SU-DHL-6 (cell line): ENCODE measurements around the gene FAM200B.

Source experiments
- H2AFZ ChIP-seq: fragments of 200-600 bp; sonication (generic); 2 replicates; pipeline ENCODE4 v1.6.1; 2014; ENCODE audit warnings: low read depth, mild to moderate bottlenecking, moderate library complexity, mixed read lengths, antibody characterized with exemption, low read length; ENCODE audit not compliant: severe bottlenecking
- H3F3A ChIP-seq: fragments of 200-600 bp; shearing (Covaris generic); 2 replicates; pipeline ENCODE4 v1.6.0; 2016; ENCODE audit warnings: antibody characterized with exemption, mild to moderate bottlenecking; ENCODE audit not compliant: insufficient read depth
- H3K27ac ChIP-seq: fragments of 200-600 bp; sonication (generic); 2 replicates; pipeline ENCODE4 v1.5.1; 2016; ENCODE audit warnings: low read depth, mild to moderate bottlenecking, low read length, moderate library complexity, mixed read lengths
- H3K27me3 ChIP-seq: fragments of 200-600 bp; sonication (generic), shearing (Covaris generic); 2 replicates; pipeline ENCODE4 v1.6.0; 2014; ENCODE audit warnings: mild to moderate bottlenecking, low read length
- H3K36me3 ChIP-seq: fragments of 200-600 bp; sonication (generic); 2 replicates; pipeline ENCODE4 v1.6.1; 2014; ENCODE audit warnings: mild to moderate bottlenecking, low read length, mixed read lengths
- H3K4me2 ChIP-seq: fragments of 300-600, 200-600 bp; shearing (Covaris generic), sonication (generic); 2 replicates; pipeline ENCODE4 v1.6.0; 2014; ENCODE audit warnings: low read length, low read depth, mild to moderate bottlenecking; ENCODE audit not compliant: poor library complexity, severe bottlenecking
- H3K4me3 ChIP-seq: fragments of 200-600 bp; sonication (generic); 2 replicates; pipeline ENCODE4 v1.5.1; 2014; ENCODE audit warnings: antibody characterized with exemption, low read length, mild to moderate bottlenecking, mixed read lengths; ENCODE audit not compliant: insufficient read depth, poor library complexity, severe bottlenecking
- H3K79me2 ChIP-seq: fragments of 200-600 bp; sonication (generic); 2 replicates; pipeline ENCODE4 v1.6.1; 2014; ENCODE audit warnings: mild to moderate bottlenecking, low read length, moderate library complexity; ENCODE audit not compliant: insufficient read depth
- H3K9ac ChIP-seq: fragments of 200-600 bp; sonication (generic); 2 replicates; pipeline ENCODE4 v1.7.0; 2014; ENCODE audit warnings: mild to moderate bottlenecking, low read length
- H3K9me2 ChIP-seq: fragments of 200-600 bp; sonication (generic); replicated peaks from 2 replicates; pipeline ENCODE4 v1.6.1; 2014; ENCODE audit warnings: low read length; ENCODE audit not compliant: insufficient read depth
- H3K9me3 ChIP-seq: fragments of 200-600 bp; sonication (generic); 2 replicates; pipeline ENCODE4 v1.6.1; 2014; ENCODE audit warnings: low read length, mixed read lengths; ENCODE audit not compliant: insufficient read depth
- H4K20me1 ChIP-seq: fragments of 200-600 bp; sonication (generic); 2 replicates; pipeline ENCODE4 v1.6.1; 2014; ENCODE audit warnings: low read depth, mild to moderate bottlenecking, antibody characterized with exemption, low read length, moderate library complexity, mixed read lengths
- EZH2phosphoT487 ChIP-seq: fragments of 200-600 bp; sonication (generic), shearing (Covaris generic); conservative IDR thresholded peaks from 2 replicates; pipeline ENCODE4 v1.6.1; 2018; ENCODE audit warnings: mild to moderate bottlenecking, antibody characterized with exemption, low read length, moderate library complexity, mixed read lengths
- TF ChIP-seq, protein P1 (sequence below): fragments of 200-600 bp; sonication (generic); IDR thresholded peaks from one replicate; pipeline ENCODE4 v1.5.1; 2017; ENCODE audit warnings: antibody characterized with exemption, mild to moderate bottlenecking, low read length, moderate library complexity; ENCODE audit not compliant: insufficient read depth, poor library complexity, severe bottlenecking

The FAM200B gene

DNA sequence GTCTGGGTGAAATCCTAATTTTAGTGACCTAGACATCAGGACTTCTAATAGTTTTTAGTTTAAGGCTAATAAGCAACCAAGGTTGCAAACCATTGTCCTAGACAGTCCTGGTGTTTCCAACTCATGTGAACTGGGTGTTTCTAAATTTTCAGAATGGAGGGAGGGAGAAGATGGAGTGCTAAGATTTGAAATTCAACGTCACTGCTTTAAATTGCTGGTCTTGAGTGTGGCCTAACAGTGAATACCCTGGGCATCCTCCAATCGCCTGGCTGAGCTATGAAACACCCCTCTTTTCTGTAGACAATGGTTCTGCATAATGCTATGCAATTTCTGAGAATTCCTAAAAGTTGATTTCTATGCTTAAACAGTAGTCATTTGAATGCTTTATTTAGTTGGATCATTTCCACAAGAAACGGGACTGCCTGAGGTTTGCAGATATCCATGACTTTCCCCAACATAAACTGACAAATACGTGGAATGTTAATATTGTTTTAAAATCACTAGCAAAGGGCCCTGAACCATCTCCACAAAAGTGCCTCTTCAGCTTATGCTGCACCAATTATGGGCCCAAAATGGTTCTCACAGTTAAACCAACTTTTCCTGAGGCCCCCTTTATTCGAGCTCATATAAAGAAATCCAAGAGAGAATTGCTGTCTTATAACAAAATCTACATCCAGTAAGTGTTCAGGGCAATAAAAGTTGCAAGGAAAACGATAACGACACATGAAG is 27.6 kb upstream of the FAM200B start:
- H3K79me2 ChIP-seq = peaks cover 41% of the 10 kb centered on the region

DNA sequence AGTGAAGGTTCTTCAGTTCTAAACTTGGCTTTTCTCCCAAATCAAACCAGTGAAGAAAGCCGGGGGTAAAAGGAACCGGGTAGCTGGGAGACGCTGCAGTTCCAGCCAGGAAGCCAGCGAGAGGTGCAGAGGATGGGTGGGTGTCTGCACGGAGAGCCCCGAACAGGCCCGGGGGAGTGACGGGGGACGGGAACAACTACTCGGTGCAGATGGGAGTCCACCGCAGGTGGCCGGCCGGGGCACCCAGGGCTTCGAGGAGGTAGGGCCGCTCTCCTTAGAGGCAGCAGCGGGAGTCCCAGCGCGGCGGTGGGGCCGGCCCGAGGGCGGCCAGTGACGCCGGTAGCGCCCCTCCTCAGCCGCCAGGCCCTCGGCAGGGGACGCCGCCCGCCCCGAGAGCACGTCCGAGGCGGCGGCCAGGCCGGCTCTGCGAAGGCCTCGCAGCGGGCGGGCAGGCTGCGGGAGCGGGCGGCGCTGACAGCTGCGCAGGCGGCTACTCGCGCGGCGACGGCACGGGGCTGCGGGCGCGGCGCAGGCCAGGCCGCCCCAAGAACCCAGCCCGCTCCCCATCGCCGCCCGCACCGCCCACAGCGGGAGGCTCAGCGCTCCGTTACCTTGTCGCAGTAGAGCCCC is 26.9 kb upstream of the FAM200B start:
- Histone ChIP-seq H3K9me2 (no peaks in the 10 kb centered on the region), H3K79me2 (peaks cover 35% of the 10 kb centered on the region), H3K27ac (peak overlapping the region; percentile 68), H3K9ac (peak overlapping the region; percentile 74), H3K9me3 (no peaks in the 10 kb centered on the region), H2AFZ (peak overlapping the region; percentile 15), H4K20me1 (peaks cover 3% of the 10 kb centered on the region; the same call in 1 of the 2 replicates), H3F3A (peaks cover 24% of the 10 kb centered on the region), H3K36me3 (no peaks in the 10 kb centered on the region), H3K4me2 (peak overlapping the region; percentile 70), H3K27me3 (no peaks in the 10 kb centered on the region), H3K4me3 (peak overlapping the region; percentile 70)
- TF ChIP-seq EZH2phosphoT487 = no peak
- TF ChIP-seq, protein P1, sequence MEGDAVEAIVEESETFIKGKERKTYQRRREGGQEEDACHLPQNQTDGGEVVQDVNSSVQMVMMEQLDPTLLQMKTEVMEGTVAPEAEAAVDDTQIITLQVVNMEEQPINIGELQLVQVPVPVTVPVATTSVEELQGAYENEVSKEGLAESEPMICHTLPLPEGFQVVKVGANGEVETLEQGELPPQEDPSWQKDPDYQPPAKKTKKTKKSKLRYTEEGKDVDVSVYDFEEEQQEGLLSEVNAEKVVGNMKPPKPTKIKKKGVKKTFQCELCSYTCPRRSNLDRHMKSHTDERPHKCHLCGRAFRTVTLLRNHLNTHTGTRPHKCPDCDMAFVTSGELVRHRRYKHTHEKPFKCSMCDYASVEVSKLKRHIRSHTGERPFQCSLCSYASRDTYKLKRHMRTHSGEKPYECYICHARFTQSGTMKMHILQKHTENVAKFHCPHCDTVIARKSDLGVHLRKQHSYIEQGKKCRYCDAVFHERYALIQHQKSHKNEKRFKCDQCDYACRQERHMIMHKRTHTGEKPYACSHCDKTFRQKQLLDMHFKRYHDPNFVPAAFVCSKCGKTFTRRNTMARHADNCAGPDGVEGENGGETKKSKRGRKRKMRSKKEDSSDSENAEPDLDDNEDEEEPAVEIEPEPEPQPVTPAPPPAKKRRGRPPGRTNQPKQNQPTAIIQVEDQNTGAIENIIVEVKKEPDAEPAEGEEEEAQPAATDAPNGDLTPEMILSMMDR = no peak

More for the DNA sequence above, 27.6 kb upstream of the FAM200B start:
- H3K9ac ChIP-seq = peak overlapping the region; percentile 74
- H2AFZ ChIP-seq = peak overlapping the region; percentile 15
- H3K9me2 ChIP-seq = no peaks in the 10 kb centered on the region
- no peaks in the 10 kb centered on the region for H3K36me3 ChIP-seq
- TF ChIP-seq EZH2phosphoT487 = no peak
- TF ChIP-seq, protein P1 = no peak
- H3K27ac ChIP-seq = peak overlapping the region; percentile 68; the same call in 1 of the 2 replicates
- peaks cover 3% of the 10 kb centered on the region; the same call in 1 of the 2 replicates for H4K20me1 ChIP-seq
- no peaks in the 10 kb centered on the region for H3K27me3 ChIP-seq
- peaks cover 21% of the 10 kb centered on the region for H3F3A ChIP-seq
- H3K4me2 ChIP-seq = peak overlapping the region; percentile 70
- H3K9me3 ChIP-seq = no peaks in the 10 kb centered on the region
- peak overlapping the region; percentile 70 for H3K4me3 ChIP-seq

DNA sequence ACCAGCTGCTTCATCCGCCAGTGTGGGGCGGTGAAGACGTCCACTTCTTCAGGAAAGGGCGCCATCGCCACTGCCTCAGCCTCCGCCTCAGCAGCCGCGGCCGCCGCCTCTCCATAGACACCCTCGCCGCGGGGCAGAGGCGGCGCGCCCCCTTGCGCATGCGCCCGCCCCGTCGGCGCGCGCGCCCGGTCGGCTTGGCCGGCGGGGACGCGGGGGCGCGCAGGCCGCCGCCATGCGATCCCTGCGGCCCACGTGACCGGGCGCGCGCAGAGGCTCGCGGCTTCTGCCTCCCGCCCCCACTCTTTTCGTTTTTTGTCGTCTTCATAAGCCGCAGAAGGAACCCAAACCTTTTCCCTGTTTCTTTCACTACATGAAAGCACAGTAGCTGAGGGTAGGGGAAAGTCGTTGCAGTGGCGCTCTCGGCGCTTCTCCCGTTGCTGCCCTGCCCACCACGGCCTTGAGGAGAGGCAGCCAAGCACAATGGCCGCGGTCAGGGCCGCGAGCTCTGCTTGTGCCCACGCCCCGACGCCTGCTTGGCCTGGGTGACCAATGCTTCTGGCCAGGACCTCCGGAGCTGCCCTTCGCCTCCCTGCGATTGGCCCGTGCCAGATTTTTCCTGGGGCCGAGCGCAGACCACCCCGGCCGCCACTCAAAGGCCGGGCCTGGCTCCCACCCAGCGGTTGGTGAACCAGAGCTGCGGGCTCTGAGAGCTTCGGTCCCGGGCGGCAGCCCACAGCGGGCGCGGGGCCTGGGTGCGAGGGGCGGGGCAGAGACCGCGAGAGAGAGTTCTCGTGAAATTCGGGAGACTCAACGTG is 26.2 kb upstream of the FAM200B start, which contains the start of gene FBXL5:
FBXL5 (minus strand) TSS at position 135 of the 815 bp plus-strand sequence; CDS start at position 65, 70 bp downstream.
- Histone ChIP-seq H3K9ac (peak within 1 kb of the TSS; percentile 74), H3K9me3 (no peaks in the 10 kb centered on the region), H3F3A (peaks cover 24% of the 10 kb centered on the region), H3K36me3 (no peaks in the 10 kb centered on the region), H3K9me2 (no peaks in the 10 kb centered on the region), H3K4me3 (peak within 1 kb of the TSS; percentile 70), H3K27ac (peak within 1 kb of the TSS; percentile 72), H2AFZ (peak within 1 kb of the TSS; percentile 99), H3K27me3 (no peaks in the 10 kb centered on the region), H3K79me2 (peaks cover 31% of the 10 kb centered on the region), H4K20me1 (peaks cover 3% of the 10 kb centered on the region; the same call in 1 of the 2 replicates), H3K4me2 (peak within 1 kb of the TSS; percentile 92)
- no peak for TF ChIP-seq EZH2phosphoT487
- TF ChIP-seq, protein P1 = no peak
